ENCODE results near the gene RFPL2. TPM values are rescaled to one million over a fixed set of nuclear protein-coding genes. Genes with fewer than 3 reads are reported as not detected.
"Not testable (repeated sequence)": the region's sequence is repeated elsewhere in the genome, so short reads cannot be mapped to it uniquely, and the experiment has no call there.

RFPL2 gene
- total RNA-seq, 2 donors from 2014 or later: 0.17 TPM; not detected in 1

- intact Hi-C loops (cut with DNase I, micrococcal nuclease): no loop called here
- ATAC-seq (no peak), DNase-seq (no peak)
These were observed 28.9 kb downstream of the RFPL2 start for GRCh38 chr22:32175683-32176644.

GRCh38 chr22:32175115-32175514 lies 29.8 kb downstream of the RFPL2 start:
- intact Hi-C loops (cut with DNase I, micrococcal nuclease): no loop called here
- no peak for DNase-seq
- ATAC-seq: no peak

GRCh38 chr22:32165681-32166080 lies 39.2 kb downstream of the RFPL2 start:
- intact Hi-C loops (cut with DNase I, micrococcal nuclease): no loop called here
- DNase-seq: no peak
- ATAC-seq: peak; percentile 89

- ATAC-seq (no peak), DNase-seq (no peak)
- intact Hi-C loops (cut with DNase I, micrococcal nuclease): no loop called here
These were observed 40.6 kb downstream of the RFPL2 start for GRCh38 chr22:32164075-32164860.

- intact Hi-C loops (cut with DNase I, micrococcal nuclease); DNase-seq; ATAC-seq: not testable (repeated sequence)
These were observed 44.5 kb downstream of the RFPL2 start for GRCh38 chr22:32160411-32160810.

- intact Hi-C loops (cut with DNase I, micrococcal nuclease): no loop called here
- DNase-seq (no peak), ATAC-seq (no peak)
These were observed 46.0 kb downstream of the RFPL2 start, which contains the start of gene C22orf42 for GRCh38 chr22:32158712-32159533. TSS of gene C22orf42 (minus strand) at chr22:32159303. CDS start at chr22:32159215, 88 bp downstream.

- intact Hi-C loops (cut with DNase I, micrococcal nuclease); ATAC-seq; DNase-seq: not testable (repeated sequence)
These were observed 47.2 kb downstream of the RFPL2 start for GRCh38 chr22:32157632-32158031.

GRCh38 chr22:32154727-32155126 lies 50.1 kb downstream of the RFPL2 start:
- not testable (repeated sequence) for ATAC-seq

GRCh38 chr22:32151641-32152040 lies 53.2 kb downstream of the RFPL2 start:
- ATAC-seq; DNase-seq; intact Hi-C loops (cut with DNase I, micrococcal nuclease): not testable (repeated sequence)

More at GRCh38 chr22:32154727-32155126, 50.1 kb downstream of the RFPL2 start:
- DNase-seq; intact Hi-C loops (cut with DNase I, micrococcal nuclease): not testable (repeated sequence)

- intact Hi-C loops (cut with DNase I, micrococcal nuclease); ATAC-seq; DNase-seq: not testable (repeated sequence)
These were observed 54.2 kb downstream of the RFPL2 start for GRCh38 chr22:32150647-32151046.

- intact Hi-C loops (cut with DNase I, micrococcal nuclease); ATAC-seq: not testable (repeated sequence)
These were observed 56.5 kb downstream of the RFPL2 start for GRCh38 chr22:32148372-32148771.

GRCh38 chr22:32147128-32147527 lies 57.7 kb downstream of the RFPL2 start:
- intact Hi-C loops (cut with DNase I, micrococcal nuclease); ATAC-seq; DNase-seq: not testable (repeated sequence)

More at GRCh38 chr22:32148372-32148771, 56.5 kb downstream of the RFPL2 start:
- not testable (repeated sequence) for DNase-seq

GRCh38 chr22:32144496-32145274 lies 60.2 kb downstream of the RFPL2 start:
- intact Hi-C loops (cut with DNase I, micrococcal nuclease): no loop called here
- ATAC-seq (no peak), DNase-seq (no peak)

- no peak for ATAC-seq
- no peak for DNase-seq
- intact Hi-C loops (cut with DNase I, micrococcal nuclease): no loop called here
These were observed 62.3 kb downstream of the RFPL2 start for GRCh38 chr22:32142600-32142999.

- intact Hi-C loops (cut with DNase I, micrococcal nuclease); DNase-seq: not testable (repeated sequence)
These were observed 64.2 kb downstream of the RFPL2 start for GRCh38 chr22:32140688-32141087.

More at GRCh38 chr22:32140688-32141087, 64.2 kb downstream of the RFPL2 start:
- ATAC-seq: peak; percentile 55
